Measurements from ENCODE around the gene ST14. TPM values are rescaled to one million over a fixed set of nuclear protein-coding genes. Genes with fewer than 3 reads are reported as not detected.

Gene ST14
- total RNA-seq, 4 donors from 2014 or later = 104 to 469 (median 424) TPM

GRCh38 chr11:130197386-130198035, 37.9 kb downstream of the ST14 start:
- H3K36me3 ChIP-seq = peaks cover 0 to 86% (median 0%) of the 10 kb centered on the region in 3 donors
- no peak overlapping the region for H3K27ac ChIP-seq
- H3K9me3 ChIP-seq = no peaks in the 10 kb centered on the region

GRCh38 chr11:130198292-130198691, 38.7 kb downstream of the ST14 start:
- no peak for TF ChIP-seq POLR2A (IDR thresholded peaks at IDR 0.05)
- TF ChIP-seq CTCF (IDR thresholded peaks at IDR 0.05) = no peak
- peaks cover 0 to under 1% (median under 1%) of the 10 kb centered on the region in 4 donors for H3K4me1 ChIP-seq
- no peak overlapping the region for H3K4me3 ChIP-seq
- H3K36me3 ChIP-seq = peaks cover 0 to 94% (median 0%) of the 10 kb centered on the region in 3 donors
- no peak overlapping the region for H3K27ac ChIP-seq
- H3K9me3 ChIP-seq = no peaks in the 10 kb centered on the region
- no peaks in the 10 kb centered on the region for H3K27me3 ChIP-seq
- DNase-seq = no peak

More at GRCh38 chr11:130197386-130198035, 37.9 kb downstream of the ST14 start:
- TF ChIP-seq CTCF (IDR thresholded peaks at IDR 0.05) (no peak), POLR2A (IDR thresholded peaks at IDR 0.05) (no peak)
- no peak for DNase-seq
- Histone ChIP-seq H3K4me3 (no peak overlapping the region), H3K27me3 (no peaks in the 10 kb centered on the region), H3K4me1 (peaks cover 0 to 4% (median 2%) of the 10 kb centered on the region in 4 donors)

GRCh38 chr11:130198964-130199363, 39.4 kb downstream of the ST14 start:
- H3K27ac ChIP-seq = no peak overlapping the region
- no peak overlapping the region for H3K4me3 ChIP-seq
- no peak for DNase-seq
- peaks cover 0 to 95% (median 0%) of the 10 kb centered on the region in 3 donors for H3K36me3 ChIP-seq
- H3K27me3 ChIP-seq = no peaks in the 10 kb centered on the region
- no peaks in the 10 kb centered on the region for H3K9me3 ChIP-seq
- no peak for TF ChIP-seq POLR2A (IDR thresholded peaks at IDR 0.05)
- TF ChIP-seq CTCF (IDR thresholded peaks at IDR 0.05) = no peak
- H3K4me1 ChIP-seq = no peaks in the 10 kb centered on the region

- Histone ChIP-seq H3K4me3 (no peak overlapping the region), H3K36me3 (peaks cover 0 to 94% (median 0%) of the 10 kb centered on the region in 3 donors)
Observed at GRCh38 chr11:130199792-130200191, 40.2 kb downstream of the ST14 start.

GRCh38 chr11:130201026-130201425, 41.4 kb downstream of the ST14 start:
- Histone ChIP-seq H3K27ac (no peak overlapping the region), H3K27me3 (no peaks in the 10 kb centered on the region), H3K9me3 (no peaks in the 10 kb centered on the region), H3K4me1 (no peaks in the 10 kb centered on the region), H3K36me3 (peaks cover 0 to 85% (median 0%) of the 10 kb centered on the region in 3 donors), H3K4me3 (no peak overlapping the region)
- no peak for TF ChIP-seq POLR2A (IDR thresholded peaks at IDR 0.05)
- no peak for TF ChIP-seq CTCF (IDR thresholded peaks at IDR 0.05)
- no peak for DNase-seq

More at GRCh38 chr11:130199792-130200191, 40.2 kb downstream of the ST14 start:
- Histone ChIP-seq H3K27ac (no peak overlapping the region), H3K4me1 (no peaks in the 10 kb centered on the region), H3K27me3 (no peaks in the 10 kb centered on the region), H3K9me3 (no peaks in the 10 kb centered on the region)
- DNase-seq = no peak
- no peak for TF ChIP-seq POLR2A (IDR thresholded peaks at IDR 0.05)
- no peak for TF ChIP-seq CTCF (IDR thresholded peaks at IDR 0.05)

All from Peyer's patch (tissue), 4 donors.